IMR-90 (cell line): ENCODE results near the gene PSMD8. TPM values are rescaled to one million over a fixed set of nuclear protein-coding genes. Genes with fewer than 3 reads are reported as not detected.

Experiments
- ATAC-seq: fragments of 200-7000 bp; cut with Tn5 transposase; 2 replicates; pipeline ENCODE4 v1.9.1; 2020; ENCODE audit warnings: low read depth, mild to moderate bottlenecking, moderate library complexity
- BruUV-seq: library from RNA; stranded (reverse); fragments of 400-500 nt; replicated peaks from 2 replicates; lab custom pipeline; 2021; lab: Mats Ljungman, UMichigan
- CTCF ChIA-PET: fragments of 300-600 bp; formaldehyde crosslinking; extraction: SDS; loops from one replicate; lab custom pipeline; 2021; ENCODE audit warnings: antibody characterized with exemption; lab: Yijun Ruan, JAX
- POLR2A ChIA-PET: fragments of 300-600 bp; sonication (Branson Sonifier 250); formaldehyde crosslinking; loops from one replicate; lab custom pipeline; 2022; ENCODE audit warnings: antibody characterized with exemption; ENCODE audit not compliant: unreplicated experiment; lab: Charles Lee
- DNase-seq: peaks from one replicate; pipeline ENCODE4 v3.0.0; 2013
- H2AFZ ChIP-seq: replicated peaks from 2 replicates; pipeline ENCODE3; 2013; ENCODE audit warnings: low read length, mild to moderate bottlenecking; ENCODE audit not compliant: poor library complexity
- H2AK5ac ChIP-seq: 2 replicates; pipeline ENCODE4 v1.6.1; 2013; ENCODE audit warnings: low read depth, low read length, inconsistent platforms
- H2AK9ac ChIP-seq: replicated peaks from 2 replicates; pipeline ENCODE3; 2013; ENCODE audit warnings: mild to moderate bottlenecking, low read depth, low read length, moderate library complexity; ENCODE audit not compliant: poor library complexity
- H2BK120ac ChIP-seq: 2 replicates; pipeline ENCODE4 v1.6.1; 2013; ENCODE audit warnings: low read depth, low read length, inconsistent platforms
- H2BK15ac ChIP-seq: 3 replicates; pipeline ENCODE4 v1.6.1; 2013; ENCODE audit warnings: low read depth, low read length, inconsistent platforms
- H2BK20ac ChIP-seq: 2 replicates; pipeline ENCODE4 v1.6.1; 2013; ENCODE audit warnings: low read depth, mild to moderate bottlenecking, inconsistent platforms, low read length, moderate library complexity
- H2BK5ac ChIP-seq: 2 replicates; pipeline ENCODE4 v1.6.1; 2013; ENCODE audit warnings: mild to moderate bottlenecking, low read depth, low read length, inconsistent platforms; ENCODE audit not compliant: poor library complexity, severe bottlenecking
- H3K14ac ChIP-seq: replicated peaks from 2 replicates; pipeline ENCODE4 v1.6.1; 2013; ENCODE audit warnings: low read depth, low read length, inconsistent platforms
- H3K18ac ChIP-seq: 2 replicates; pipeline ENCODE4 v1.6.1; 2013; ENCODE audit warnings: low read depth, low read length, control low read depth
- H3K23ac ChIP-seq: 2 replicates; pipeline ENCODE4 v1.6.1; 2013; ENCODE audit warnings: low read depth, low read length, inconsistent platforms
- H3K27ac ChIP-seq: 2 replicates; pipeline ENCODE4 v1.5.1; 2013; ENCODE audit warnings: mild to moderate bottlenecking, control low read depth, low read length; ENCODE audit not compliant: insufficient read depth
- H3K27me3 ChIP-seq: 2 replicates; pipeline ENCODE4 v1.6.1; 2013; ENCODE audit warnings: low read length; ENCODE audit not compliant: control insufficient read depth, insufficient read depth
- H3K36me3 ChIP-seq: 2 replicates; pipeline ENCODE4 v1.6.1; 2013; ENCODE audit warnings: low read length, mixed read lengths; ENCODE audit not compliant: control insufficient read depth, insufficient read depth
- H3K4ac ChIP-seq: 2 replicates; pipeline ENCODE4 v1.6.1; 2013; ENCODE audit warnings: low read depth, low read length, inconsistent platforms
- H3K4me1 ChIP-seq: 2 replicates; pipeline ENCODE4 v1.6.1; 2013; ENCODE audit warnings: low read length, mixed read lengths; ENCODE audit not compliant: control insufficient read depth, insufficient read depth
- H3K4me2 ChIP-seq: 2 replicates; pipeline ENCODE4 v1.6.1; 2013; ENCODE audit warnings: low read depth, mild to moderate bottlenecking, control low read depth, low read length, moderate library complexity
- H3K4me3 ChIP-seq: 2 replicates; pipeline ENCODE4 v1.5.1; 2013; ENCODE audit warnings: low read depth, mild to moderate bottlenecking, control low read depth, low read length, moderate library complexity; ENCODE audit not compliant: insufficient read depth
- H3K56ac ChIP-seq: 2 replicates; pipeline ENCODE4 v1.6.1; 2013; ENCODE audit warnings: low read length, inconsistent platforms; ENCODE audit not compliant: insufficient read depth; ENCODE audit errors: extremely low read depth
- H3K79me1 ChIP-seq, 2 experiments: 2 replicates each; pipeline ENCODE4 v1.6.1; 2013; ENCODE audit warnings: low read length in 2 of 2, inconsistent platforms in 1 of 2, low read depth in 1 of 2
- H3K9ac ChIP-seq: 2 replicates; pipeline ENCODE4 v1.6.1; 2013; ENCODE audit warnings: low read depth, low read length, control low read depth
- H3K9me1 ChIP-seq: 2 replicates; pipeline ENCODE4 v1.6.1; 2013; ENCODE audit warnings: low read length, inconsistent platforms; ENCODE audit not compliant: insufficient read depth
- H3K9me3 ChIP-seq: 2 replicates; pipeline ENCODE4 v1.6.1; 2013; ENCODE audit warnings: low read length; ENCODE audit not compliant: control insufficient read depth, insufficient read depth
- H4K20me1 ChIP-seq: 2 replicates; pipeline ENCODE4 v1.6.1; 2013; ENCODE audit warnings: low read length, inconsistent platforms; ENCODE audit not compliant: insufficient read depth
- H4K5ac ChIP-seq: 2 replicates; pipeline ENCODE4 v1.6.1; 2013; ENCODE audit warnings: mild to moderate bottlenecking, low read depth, low read length, control low read depth
- H4K8ac ChIP-seq, 2 experiments: 2 replicates each; pipeline ENCODE4 v1.6.1; 2013; ENCODE audit warnings: low read depth in 2 of 2, low read length in 2 of 2, control low read depth in 1 of 2, inconsistent platforms in 1 of 2
- H4K91ac ChIP-seq: 2 replicates; pipeline ENCODE4 v1.6.1; 2013; ENCODE audit warnings: low read depth, low read length, inconsistent platforms; ENCODE audit not compliant: insufficient read depth
- BHLHE40 ChIP-seq: fragments of 150-350 bp; IDR thresholded peaks from 2 replicates; pipeline ENCODE4 v1.6.1; 2016; ENCODE audit warnings: mild to moderate bottlenecking, low read depth, low read length
- CHD1 ChIP-seq: IDR thresholded peaks from 2 replicates; pipeline ENCODE4 v1.6.1; 2012; ENCODE audit warnings: low read depth, low read length, improper control_type of control experiment
- MAFK ChIP-seq: IDR thresholded peaks from 2 replicates; pipeline ENCODE4 v1.6.1; 2012; ENCODE audit warnings: low read depth, low read length, improper control_type of control experiment
- POLR2A ChIP-seq: IDR thresholded peaks from 2 replicates; pipeline ENCODE4 v1.6.1; 2012; ENCODE audit warnings: mild to moderate bottlenecking, low read depth, low read length
- WGBS, 2 experiments: methylation state at CpG; one replicate each; pipeline versions ENCODE4 v1.1.5 to v1.1.7; 2013; ENCODE audit warnings: missing lambda C conversion rate in 2 of 2; ENCODE audit not compliant: insufficient read length in 1 of 2; ENCODE audit errors: extremely low coverage in 2 of 2; 5-methylcytosine and 5-hydroxymethylcytosine counted together
- dilution Hi-C: fragments of 300-500 bp; cut with HindIII; formaldehyde crosslinking; loops from one replicate; pipeline ENCODE4 v1.14.3; 2018; ENCODE audit warnings: low sequenced_read_pairs; ENCODE audit not compliant: unreplicated experiment
- in situ Hi-C: fragments of 300-500 bp; cut with MboI; formaldehyde crosslinking; loops from 3 replicates; pipeline ENCODE4 v1.14.3; 2019; ENCODE audit warnings: low sequenced_read_pairs, inconsistent platforms, mixed read lengths
- intact Hi-C: fragments of 100-400 bp; cut with micrococcal nuclease; formaldehyde crosslinking; loops from 2 replicates; pipeline ENCODE4 v1.10.0; 2022
- polyA plus RNA-seq, 3 experiments: library from polyadenylated mRNA; depleted of rRNA; stranded (reverse); fragments of >200 nt; gene quantifications; 2 replicates each; pipeline ENCODE4 v1.2.3, GENCODE V29; 2012; ENCODE audit warnings: low replicate concordance in 1 of 3
- total RNA-seq: library from RNA; depleted of rRNA; stranded (reverse); fragments of >200 nt; gene quantifications from 2 replicates; pipeline ENCODE4 v1.2.3, GENCODE V29; 2012

Gene PSMD8
- total and polyA plus RNA-seq, 2 of the 4 experiments (the other 2 are of a cell fraction) = 475 to 644 TPM

- Histone ChIP-seq H3K36me3 (no peaks in the 10 kb centered on the region), H2BK5ac (no peak overlapping the region), H3K4me3 (no peak overlapping the region), H2BK15ac (no peak overlapping the region), H3K27ac (no peak overlapping the region), H3K14ac (no peak overlapping the region), H2AFZ (no peak overlapping the region), H2AK9ac (no peak overlapping the region), H4K8ac (no peak overlapping the region), H3K27me3 (peaks cover 25% of the 10 kb centered on the region), H3K9ac (no peak overlapping the region), H2BK120ac (no peak overlapping the region), H4K20me1 (peaks cover 2% of the 10 kb centered on the region), H3K9me3 (no peaks in the 10 kb centered on the region), H3K4me2 (no peak overlapping the region), H4K91ac (no peak overlapping the region), H2BK20ac (no peak overlapping the region), H3K18ac (no peak overlapping the region), H3K4me1 (no peaks in the 10 kb centered on the region), H3K79me1 (peaks cover 2 to 6% of the 10 kb centered on the region in 2 experiments; a peak in 2 of 4 replicates), H2AK5ac (no peak overlapping the region), H4K5ac (no peak overlapping the region), H3K4ac (no peak overlapping the region), H3K9me1 (no peaks in the 10 kb centered on the region), H3K56ac (no peak overlapping the region), H3K23ac (no peak overlapping the region; the same call in 1 of the 2 replicates)
- BruUV-seq = no TSS peak
- ChIA-PET CTCF (no interaction called here), POLR2A (no interaction called here)
- TF ChIP-seq CHD1 (no peak), MAFK (no peak), BHLHE40 (no peak), POLR2A (no peak)
- ATAC-seq = no peak
- no peak for DNase-seq
- in situ Hi-C loops = no loop called here
- 61% methylated on average over 10 of the region's 12 CpGs; no CpG with 5 or more reads in 1 of the 2 experiments for WGBS, 2 experiments
- dilution Hi-C loops = no loop called here
- intact Hi-C loops = no loop called here
Measured at GRCh38 chr19:38370299-38370698, 4.1 kb upstream of the PSMD8 start.
